Erythroblast (primary cell): ENCODE data around the gene SEC14L2.

Source experiments
- GATA1 ChIP-seq: IDR thresholded peaks from 2 replicates; pipeline ENCODE4 v1.6.1; 2011; ENCODE audit warnings: low read depth, mild to moderate bottlenecking, control low read depth, low read length, moderate library complexity
- POLR2A ChIP-seq: IDR thresholded peaks from 2 replicates; pipeline ENCODE4 v1.6.1; 2011; ENCODE audit warnings: mild to moderate bottlenecking, low read length

DNA sequence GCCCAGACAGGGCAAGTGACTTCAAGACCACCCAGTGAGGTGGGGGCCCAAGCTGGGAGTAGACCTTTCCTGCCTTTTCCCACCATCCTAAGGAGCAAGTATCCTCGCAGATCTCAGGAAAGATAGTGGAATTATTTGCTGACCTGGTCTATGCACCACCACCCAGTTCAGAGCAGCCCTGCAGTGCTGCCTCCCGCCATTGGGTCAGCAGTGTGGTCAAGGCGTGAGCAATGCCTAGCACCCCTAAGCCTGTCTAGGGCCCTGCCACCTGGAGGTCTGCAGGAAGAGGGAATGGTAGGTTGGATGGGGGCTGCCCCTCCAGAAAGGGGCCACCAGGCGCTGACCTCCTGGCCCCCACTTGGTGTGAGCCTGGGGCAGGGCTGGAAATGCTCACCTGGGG is 35.3 kb downstream of the SEC14L2 start:
- TF ChIP-seq POLR2A = no peak
- no peak for TF ChIP-seq GATA1
